GM21515 (cell line): ENCODE results near the gene COPS9.

Experiments
- ATAC-seq: cut with Tn5 transposase; IDR thresholded peaks from one replicate; pipeline ENCODE4 v1.9.1; 2021; ENCODE audit not compliant: unreplicated experiment

The COPS9 gene

DNA sequence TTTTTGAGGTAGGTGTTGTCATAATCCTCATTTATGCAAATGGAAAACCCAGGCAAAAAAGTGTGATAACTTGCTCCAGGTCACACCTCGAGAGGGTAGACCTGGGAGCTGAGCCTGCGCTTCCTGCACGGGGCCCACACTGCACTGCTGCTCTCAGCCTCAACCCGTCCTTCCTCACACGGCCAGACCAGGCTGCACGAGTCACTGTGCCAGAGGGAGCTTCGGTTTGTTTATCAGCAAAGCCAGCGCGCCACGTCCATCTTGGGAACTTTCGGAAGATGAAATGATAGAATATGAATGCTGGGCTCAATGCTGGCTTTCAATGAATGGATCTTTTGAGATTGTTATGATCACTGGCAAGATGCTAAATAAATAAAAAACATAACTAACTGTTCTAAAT is 14.4 kb downstream of the COPS9 start:
- no peak for ATAC-seq

DNA sequence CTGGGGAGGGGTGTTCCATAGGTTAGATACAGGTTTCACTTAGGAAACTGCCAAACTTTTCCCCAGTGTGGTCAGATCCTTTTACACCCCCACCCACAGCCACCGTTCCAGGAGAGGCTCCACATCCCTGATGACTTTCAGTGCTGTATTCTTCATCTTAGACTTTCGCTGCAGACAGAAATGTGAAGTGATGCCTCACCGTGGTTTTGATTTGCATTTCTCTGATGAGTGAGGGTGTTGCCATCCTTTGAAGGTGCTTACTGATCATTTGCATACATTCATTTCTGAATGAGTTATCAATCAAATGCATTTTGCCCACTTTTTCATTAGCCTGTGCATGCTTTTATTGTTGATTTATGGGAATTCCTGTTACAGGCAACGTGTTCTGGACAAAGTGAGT is 14.9 kb downstream of the COPS9 start:
- ATAC-seq = no peak

DNA sequence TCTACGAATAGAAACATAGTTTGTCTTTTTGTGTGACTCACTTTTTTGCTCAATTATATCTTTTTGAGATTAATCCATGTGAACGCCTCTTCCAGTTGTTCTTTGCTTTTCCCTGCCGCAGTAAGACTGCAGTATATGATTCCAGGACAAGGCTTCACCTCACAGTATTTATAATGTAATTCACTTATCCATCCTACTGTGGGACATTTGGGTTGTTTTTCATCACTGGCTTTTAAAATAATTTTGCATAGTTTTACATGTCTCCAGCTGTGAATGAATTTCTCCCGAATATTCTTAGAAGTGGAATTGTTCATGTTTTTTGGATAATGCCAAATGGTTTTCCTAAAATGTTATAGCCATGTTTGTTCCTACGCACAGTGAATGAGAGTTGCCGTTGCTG is 21.9 kb downstream of the COPS9 start:
- ATAC-seq = no peak

DNA sequence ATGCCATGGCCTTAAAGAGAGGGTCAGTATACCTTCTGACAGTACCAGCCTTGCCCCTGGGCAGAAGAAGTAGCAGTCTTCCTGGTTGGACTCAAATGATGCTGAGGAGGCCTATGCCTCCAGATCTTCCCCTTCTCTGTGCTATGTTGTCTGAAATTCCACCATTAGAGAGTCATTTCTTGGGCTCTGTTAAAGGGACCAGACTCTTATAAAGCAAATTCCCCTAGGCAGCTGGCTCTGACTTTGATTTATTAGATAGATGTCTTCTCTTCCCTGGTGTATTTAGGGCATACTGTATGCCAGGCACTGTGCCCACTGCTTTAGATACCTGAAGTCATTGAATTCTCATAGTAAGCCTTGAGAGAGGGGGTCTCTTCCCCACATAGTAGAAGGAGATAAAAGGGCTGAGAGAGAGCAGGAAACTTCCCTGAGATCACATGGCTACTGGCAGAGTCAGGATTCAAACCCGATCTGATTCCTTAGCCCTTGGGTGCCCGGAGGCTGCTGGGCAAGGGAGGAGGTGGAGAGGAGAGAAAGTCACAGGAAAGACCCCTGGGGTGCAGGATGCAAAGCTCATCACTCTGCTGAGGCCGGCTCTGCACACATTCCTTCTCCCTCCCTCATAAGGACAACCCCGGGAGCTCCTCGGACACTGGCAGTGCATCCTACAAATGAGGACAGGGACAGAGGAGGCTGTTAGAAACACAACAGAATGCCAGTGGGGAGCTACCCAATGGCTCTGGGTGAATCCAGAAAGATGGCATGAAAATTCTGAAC is 23.0 kb downstream of the COPS9 start:
- no peak for ATAC-seq

DNA sequence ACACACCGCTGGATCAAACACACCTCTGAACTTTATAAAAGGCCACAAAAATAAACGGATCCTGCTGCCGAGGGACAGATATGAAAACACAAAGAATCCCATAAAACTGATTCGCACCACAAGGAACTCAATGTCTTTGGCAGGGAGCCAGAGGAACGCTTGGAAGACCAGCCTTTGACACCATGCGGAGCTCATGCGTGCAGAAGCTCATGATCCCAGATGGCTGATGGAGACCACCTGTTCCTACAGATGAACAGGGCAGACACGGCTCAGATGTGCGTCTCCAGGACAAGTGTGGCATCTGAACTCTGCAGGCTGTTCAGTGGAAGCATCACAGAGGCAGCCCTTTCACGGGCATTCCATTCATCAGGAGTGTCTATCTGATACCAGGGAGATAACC is 24.9 kb downstream of the COPS9 start:
- ATAC-seq = no peak

DNA sequence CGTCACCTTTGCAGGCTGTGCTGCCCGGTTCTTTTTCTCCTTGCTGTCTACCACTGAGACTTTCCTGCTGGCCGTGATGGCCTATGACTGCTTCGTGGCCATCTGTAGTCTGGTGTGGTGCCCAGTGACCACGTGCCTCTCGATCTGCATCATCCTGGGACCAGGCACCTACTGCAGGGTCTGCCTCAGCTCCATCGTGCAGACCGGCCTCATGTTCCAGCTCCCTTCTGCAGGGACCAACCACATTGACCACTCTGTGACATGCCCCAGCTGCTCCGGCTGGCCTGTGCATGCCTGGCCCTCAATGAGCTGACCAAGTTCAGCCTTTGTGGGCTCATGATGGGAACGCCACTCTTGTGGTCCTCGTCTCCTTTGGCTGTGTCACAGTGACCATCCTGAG is 26.7 kb downstream of the COPS9 start:
- ATAC-seq = no peak

DNA sequence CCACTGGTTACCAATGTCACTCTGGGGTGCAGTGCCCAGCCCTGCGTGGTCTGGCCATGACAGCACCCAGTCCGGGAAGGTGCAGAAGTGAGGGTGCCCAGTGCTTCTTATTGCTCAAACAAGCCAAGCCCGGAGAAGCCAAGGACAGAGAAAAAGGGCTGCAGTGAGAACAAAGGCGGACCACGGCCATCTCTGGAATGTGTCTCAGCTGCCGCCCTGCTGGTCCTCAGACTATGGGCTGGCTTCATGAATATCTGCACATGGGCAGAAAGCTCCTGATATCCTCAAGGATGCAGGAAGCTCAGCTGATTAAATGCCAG is 28.7 kb downstream of the COPS9 start:
- no peak for ATAC-seq

DNA sequence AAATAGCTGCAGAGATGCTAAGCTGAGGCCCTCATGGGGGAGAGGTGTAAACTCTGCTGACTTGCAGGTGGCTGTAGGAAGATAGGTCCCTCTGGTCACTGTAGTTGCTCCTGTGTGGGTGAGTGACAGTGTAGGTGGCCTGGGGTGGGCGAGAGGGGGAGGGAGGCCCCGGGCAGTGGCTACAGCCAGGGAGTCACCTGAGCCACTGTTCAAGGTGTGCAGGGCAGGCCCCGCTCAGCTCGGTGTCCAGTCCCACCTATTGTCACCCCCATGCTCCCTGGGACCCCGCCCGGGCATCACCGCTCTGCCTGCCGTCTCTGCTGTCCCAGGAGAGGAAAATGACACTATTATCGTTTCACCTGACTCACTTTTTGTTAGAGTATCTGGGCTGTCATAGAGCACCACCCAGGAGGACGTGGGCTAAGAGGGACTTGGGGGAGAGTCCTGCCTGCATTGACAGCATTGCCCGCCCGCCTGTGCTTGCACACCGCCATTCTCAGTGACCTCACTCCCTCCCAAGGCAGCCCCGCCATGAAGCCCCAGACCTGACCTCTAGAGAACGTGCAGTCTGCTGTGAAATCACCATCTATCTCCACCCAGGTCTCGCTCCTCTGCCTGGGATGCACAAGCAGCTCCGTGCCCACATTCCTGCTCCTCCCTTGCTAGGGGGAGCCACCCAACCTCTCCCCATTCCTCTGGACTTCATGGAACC is 29.2 kb downstream of the COPS9 start:
- ATAC-seq = no peak

DNA sequence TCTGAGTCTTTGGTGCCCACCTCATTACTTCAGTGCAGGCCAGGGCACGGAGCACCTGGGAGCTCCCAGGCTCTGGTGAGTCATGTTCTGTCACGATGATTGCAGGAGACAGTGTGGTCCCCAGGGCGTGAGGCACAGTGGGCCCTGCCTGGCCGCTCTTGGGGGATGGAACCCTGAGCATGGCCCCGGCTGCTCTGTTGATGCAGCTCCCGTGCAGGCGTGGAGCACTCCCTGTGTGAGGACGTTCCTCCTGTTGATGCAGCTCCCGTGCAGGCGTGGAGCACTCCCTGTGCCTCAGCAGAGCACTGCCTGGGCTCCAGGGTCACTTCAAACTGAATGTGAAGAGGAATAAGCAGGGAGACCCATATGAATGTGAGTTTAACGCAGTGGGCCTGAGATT is 30.1 kb downstream of the COPS9 start:
- ATAC-seq = no peak

DNA sequence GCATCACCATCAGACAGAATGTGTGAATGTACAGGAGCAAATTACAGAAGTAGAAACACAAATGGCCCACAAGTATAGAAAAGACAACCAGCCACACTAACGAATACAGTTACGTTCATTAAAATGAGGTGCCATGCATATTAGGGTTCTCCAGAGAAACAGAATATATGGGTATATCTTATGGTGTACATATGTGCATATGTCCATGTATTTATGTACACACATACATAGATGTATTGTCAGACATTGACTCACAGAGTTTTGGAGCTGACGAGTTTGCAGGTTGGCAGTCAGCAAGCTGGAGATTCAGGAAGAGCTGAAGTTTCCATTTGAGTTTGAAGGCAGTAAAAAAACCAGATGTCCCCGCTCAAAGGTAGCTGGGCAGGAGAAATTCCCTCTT is 33.0 kb downstream of the COPS9 start:
- ATAC-seq = no peak

DNA sequence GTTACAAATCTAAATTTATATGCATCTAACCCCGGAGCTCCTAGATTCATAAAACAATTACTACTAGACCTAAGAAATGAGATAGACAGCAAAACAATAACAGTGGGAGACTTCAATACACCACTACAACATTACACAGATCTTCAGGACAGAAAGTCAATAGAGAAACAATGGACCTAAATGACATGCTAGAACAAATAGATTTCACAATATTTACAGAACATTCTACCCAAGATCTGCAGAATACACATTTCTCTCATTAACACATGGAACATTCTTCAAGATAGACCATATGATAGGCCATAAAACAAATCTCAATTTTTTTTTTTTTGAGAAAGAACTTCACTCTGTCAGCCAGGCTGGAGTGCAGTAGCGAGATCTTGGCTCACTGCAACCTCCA is 37.8 kb downstream of the COPS9 start:
- ATAC-seq = no peak

DNA sequence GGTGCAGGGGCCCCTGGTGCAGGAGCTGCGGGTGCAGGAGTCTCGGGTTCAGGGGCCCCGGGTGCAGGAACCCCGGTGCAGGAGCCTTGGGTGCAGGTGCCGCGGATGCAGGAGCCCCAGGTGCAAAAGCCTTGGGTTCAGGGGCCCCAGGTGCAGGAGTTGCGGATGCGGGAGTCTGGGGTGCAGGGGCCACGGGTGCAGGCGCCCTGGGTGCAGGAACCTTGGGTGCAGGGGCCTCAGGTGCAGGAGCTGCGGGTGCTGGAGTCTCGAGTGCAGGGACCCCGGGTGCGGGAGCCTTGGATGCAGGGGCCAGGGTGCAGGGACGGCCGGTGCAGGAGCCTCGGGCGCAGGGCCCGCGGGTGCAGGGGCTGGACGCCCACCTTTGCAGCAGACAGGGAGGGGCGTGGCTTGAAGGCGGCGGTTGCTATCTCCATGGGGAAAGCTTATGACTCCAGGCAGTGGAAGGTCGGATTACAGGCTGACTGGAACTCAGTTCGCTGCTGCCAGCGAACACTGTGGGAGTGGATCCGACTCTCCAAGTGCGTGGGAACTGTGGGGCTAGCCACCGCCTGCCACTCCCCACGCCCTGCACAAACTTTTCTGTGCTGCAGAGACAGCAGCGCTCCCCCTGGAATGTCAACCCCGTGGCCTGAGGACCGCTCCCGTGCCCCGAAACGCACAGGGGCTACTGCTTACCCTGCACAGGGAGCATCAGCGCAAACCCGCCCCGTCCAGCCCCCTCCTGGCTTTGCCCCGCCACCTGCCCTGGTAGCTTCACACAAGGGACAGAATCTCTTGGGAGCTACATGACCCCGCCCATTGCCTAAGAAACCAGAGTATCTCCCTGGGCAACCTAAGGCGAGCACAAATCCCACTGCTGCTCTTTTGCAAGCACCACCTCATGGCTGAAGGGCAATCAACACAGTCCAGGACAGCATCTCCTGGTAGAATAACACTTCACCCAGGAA is 40.3 kb downstream of the COPS9 start:
- no peak for ATAC-seq

DNA sequence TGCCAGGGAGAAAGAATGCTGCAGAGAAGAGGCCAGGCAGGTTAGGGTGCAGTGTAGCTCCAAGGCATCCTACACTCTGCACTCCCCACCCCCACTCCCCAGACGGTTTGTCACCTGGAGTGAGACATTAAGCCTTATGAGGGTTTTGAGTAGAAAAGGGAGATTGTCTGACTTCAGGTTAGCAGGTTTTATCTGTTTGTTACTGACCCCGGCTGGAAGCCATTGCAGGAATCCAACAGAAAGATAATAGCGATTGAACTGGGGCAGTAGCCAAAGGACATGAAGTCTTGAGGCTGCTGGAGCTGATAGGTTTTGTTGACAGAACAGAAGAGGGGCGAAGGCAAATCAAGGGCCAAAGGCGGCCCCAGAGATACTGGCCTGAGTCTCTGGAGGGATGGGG is 46.8 kb downstream of the COPS9 start:
- ATAC-seq = no peak

DNA sequence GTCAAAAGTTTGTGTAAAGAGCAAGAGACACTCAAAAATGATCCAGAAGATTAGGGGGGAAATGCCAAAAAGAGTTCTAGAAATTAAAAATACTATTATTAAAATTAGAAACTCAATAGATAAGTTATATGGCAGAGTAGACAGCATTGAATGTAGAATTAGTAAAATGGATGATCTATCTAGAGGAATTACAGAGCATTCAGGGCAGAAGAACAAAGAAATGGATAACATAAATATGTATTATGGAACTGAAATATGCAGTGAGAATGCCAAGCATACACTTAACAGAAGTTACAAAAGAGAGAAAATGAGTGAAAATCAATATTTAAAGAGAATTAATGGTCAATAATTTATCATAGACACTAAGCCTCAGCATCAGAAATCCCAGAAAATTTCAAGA is 49.5 kb downstream of the COPS9 start:
- ATAC-seq = no peak
